Endothelial cell of umbilical vein (primary cell): ENCODE data around the gene GTF3C4. TPM values are rescaled to one million over a fixed set of nuclear protein-coding genes. Genes with fewer than 3 reads are reported as not detected.

Source experiments
- BruUV-seq: library from RNA; stranded (reverse); fragments of 400-500 nt; replicated peaks from 2 replicates; lab custom pipeline; 2021; lab: Mats Ljungman, UMichigan
- CTCF ChIA-PET: fragments of 300-600, 350-600 bp; sonication (Branson Sonifier 250); formaldehyde crosslinking; loops from one replicate; lab custom pipeline; 2021; ENCODE audit warnings: antibody characterized with exemption, inconsistent platforms; lab: Charles Lee
- POLR2A ChIA-PET: fragments of 300-600, 350-600 bp; sonication (Branson Sonifier 250); formaldehyde crosslinking; loops from one replicate; lab custom pipeline; 2021; ENCODE audit warnings: antibody characterized with exemption, inconsistent platforms; lab: Charles Lee
- DNase-seq: peaks from one replicate; pipeline ENCODE4 v3.0.0-alpha.2; 2011; ENCODE audit warnings: low read depth, low spot score
- FAIRE-seq: peaks from 2 replicates; lab custom pipeline; 2011; peaks lifted over from hg19 to GRCh38; lab: Jason Lieb, UNC
- H2AFZ ChIP-seq: 2 replicates; pipeline ENCODE4 v1.6.0; 2012; ENCODE audit warnings: low read depth, low read length, control low read depth, inconsistent platforms
- H3K27ac ChIP-seq: 2 replicates; pipeline ENCODE4 v1.5.1; 2011; ENCODE audit warnings: low read depth, mild to moderate bottlenecking, control low read depth, low read length, moderate library complexity; ENCODE audit not compliant: insufficient read depth
- H3K27me3 ChIP-seq, 2 experiments: 2 replicates each; pipeline versions ENCODE4 v1.6.0 to v1.6.1; 2011; ENCODE audit warnings: low read length in 2 of 2, mixed read lengths in 1 of 2; ENCODE audit not compliant: control insufficient read depth in 2 of 2, insufficient read depth in 2 of 2
- H3K36me3 ChIP-seq, 2 experiments: 2 replicates in 1 of 2; 3 replicates in 1 of 2; pipeline ENCODE4 v1.5.1; 2011; ENCODE audit warnings: low read length in 2 of 2, mild to moderate bottlenecking in 1 of 2, moderate library complexity in 1 of 2; ENCODE audit not compliant: control insufficient read depth in 2 of 2, insufficient read depth in 2 of 2; ENCODE audit errors: extremely low read depth in 1 of 2
- H3K4me1 ChIP-seq: 3 replicates; pipeline ENCODE4 v1.5.1; 2011; ENCODE audit warnings: mild to moderate bottlenecking, low read length; ENCODE audit not compliant: control insufficient read depth, insufficient read depth; ENCODE audit errors: extremely low read depth
- H3K4me2 ChIP-seq: 2 replicates; pipeline ENCODE4 v1.6.1; 2011; ENCODE audit warnings: low read length, control low read depth, mixed read lengths; ENCODE audit not compliant: insufficient read depth
- H3K4me3 ChIP-seq, 3 experiments: fragments of 200-600 bp in 1 of 3; sonication (generic), shearing (Covaris generic) in 1 of 3; replicated peaks in 1 of 3; 2 replicates each; pipeline ENCODE4 v1.5.1; 2011 to 2016; ENCODE audit warnings: control low read depth in 3 of 3, low read length in 3 of 3, mild to moderate bottlenecking in 2 of 3, inconsistent platforms in 1 of 3, low read depth in 1 of 3, moderate library complexity in 1 of 3; ENCODE audit not compliant: insufficient read depth in 1 of 3
- H3K79me2 ChIP-seq: 2 replicates; pipeline ENCODE4 v1.6.0; 2012; ENCODE audit warnings: low read length, inconsistent platforms; ENCODE audit not compliant: control insufficient read depth, insufficient read depth
- H3K9ac ChIP-seq: replicated peaks from 2 replicates; pipeline ENCODE3; 2011; ENCODE audit warnings: low read length, control low read depth; ENCODE audit not compliant: insufficient read depth; ENCODE audit errors: extremely low read depth
- H3K9me1 ChIP-seq: replicated peaks from 3 replicates; pipeline ENCODE4 v1.6.0; 2011; ENCODE audit warnings: mild to moderate bottlenecking, low read length; ENCODE audit not compliant: control insufficient read depth, insufficient read depth; ENCODE audit errors: extremely low read depth
- H3K9me3 ChIP-seq: replicated peaks from 2 replicates; pipeline ENCODE4 v1.5.1; 2012; ENCODE audit warnings: low read length, inconsistent platforms; ENCODE audit not compliant: control insufficient read depth, insufficient read depth
- H4K20me1 ChIP-seq: replicated peaks from 2 replicates; pipeline ENCODE3; 2011; ENCODE audit warnings: mild to moderate bottlenecking, low read length; ENCODE audit not compliant: control insufficient read depth, insufficient read depth; ENCODE audit errors: extremely low read depth
- EZH2 ChIP-seq: IDR thresholded peaks from 2 replicates; pipeline ENCODE4 v1.6.1; 2012; ENCODE audit warnings: borderline replicate concordance, low read depth, mild to moderate bottlenecking, moderate library complexity, low read length, inconsistent platforms; ENCODE audit not compliant: severe bottlenecking
- FOS ChIP-seq: IDR thresholded peaks from 2 replicates; pipeline ENCODE4 v1.6.1; 2011; ENCODE audit warnings: mild to moderate bottlenecking, low read length, moderate library complexity, borderline replicate concordance; ENCODE audit not compliant: insufficient read depth
- GATA2 ChIP-seq: IDR thresholded peaks from 2 replicates; pipeline ENCODE4 v1.7.0; 2011; ENCODE audit warnings: low read depth, mild to moderate bottlenecking, moderate library complexity, mixed read lengths, low read length; ENCODE audit not compliant: insufficient read length, insufficient read depth
- JUN ChIP-seq: IDR thresholded peaks from 2 replicates; pipeline ENCODE4 v1.6.1; 2011; ENCODE audit warnings: borderline replicate concordance, low read depth; ENCODE audit not compliant: insufficient read length, insufficient read depth
- MAX ChIP-seq: IDR thresholded peaks from 2 replicates; pipeline ENCODE4 v1.6.1; 2011; ENCODE audit not compliant: insufficient read depth, insufficient read length
- MYC ChIP-seq: IDR thresholded peaks from one replicate; pipeline ENCODE4 v1.6.1; 2011; ENCODE audit warnings: mild to moderate bottlenecking, low read depth, low read length
- POLR2A ChIP-seq: IDR thresholded peaks from 2 replicates; pipeline ENCODE4 v1.6.1; 2012; ENCODE audit warnings: low read depth, mild to moderate bottlenecking, control low read depth, low read length
- POLR2AphosphoS5 ChIP-seq: IDR thresholded peaks from 2 replicates; pipeline ENCODE4 v1.6.1; 2012; ENCODE audit warnings: low read depth, mild to moderate bottlenecking, control low read depth, low read length, moderate library complexity; ENCODE audit not compliant: insufficient read depth
- dilution Hi-C: fragments of 300-500 bp; cut with MboI; formaldehyde crosslinking; loops from one replicate; pipeline ENCODE4 v1.15.0; 2019; ENCODE audit warnings: low sequenced_read_pairs; ENCODE audit not compliant: extremely low pct_ligation_motif_present
- intact Hi-C: fragments of 100-400 bp; cut with micrococcal nuclease; formaldehyde crosslinking; loops from one replicate; pipeline ENCODE4 v1.10.0; 2022
- polyA plus RNA-seq, 4 experiments: library from polyadenylated mRNA; depleted of rRNA in 3 of 4; stranded (reverse) in 3 of 4; unstranded in 1 of 4; fragments of >200 nt; gene quantifications; 2 replicates each; pipeline versions ENCODE4 v1.2.1 to v1.2.3, GENCODE V29; 2011 to 2012; ENCODE audit warnings: missing spikeins in 1 of 4
- total RNA-seq: library from RNA; stranded (reverse); gene quantifications from 2 replicates; pipeline ENCODE4 v1.2.3, GENCODE V29; 2021
- TF ChIP-seq, protein P1 (sequence below), 2 donors: IDR thresholded peaks; 1 replicate in 1 of 2; 2 replicates in 1 of 2; pipeline ENCODE4 v1.5.1; 2011; ENCODE audit warnings: low read length in 2 of 2, mild to moderate bottlenecking in 2 of 2, moderate library complexity in 2 of 2, control low read depth in 1 of 2, inconsistent platforms in 1 of 2, low read depth in 1 of 2; ENCODE audit not compliant: insufficient read depth in 1 of 2; ENCODE audit errors: extremely low read depth in 1 of 2

The GTF3C4 gene
- total and polyA plus RNA-seq, 2 donors (not counting 3 experiments of a cell fraction or from before 2014, with no cell fraction given): 3.3 to 19.2 TPM

DNA sequence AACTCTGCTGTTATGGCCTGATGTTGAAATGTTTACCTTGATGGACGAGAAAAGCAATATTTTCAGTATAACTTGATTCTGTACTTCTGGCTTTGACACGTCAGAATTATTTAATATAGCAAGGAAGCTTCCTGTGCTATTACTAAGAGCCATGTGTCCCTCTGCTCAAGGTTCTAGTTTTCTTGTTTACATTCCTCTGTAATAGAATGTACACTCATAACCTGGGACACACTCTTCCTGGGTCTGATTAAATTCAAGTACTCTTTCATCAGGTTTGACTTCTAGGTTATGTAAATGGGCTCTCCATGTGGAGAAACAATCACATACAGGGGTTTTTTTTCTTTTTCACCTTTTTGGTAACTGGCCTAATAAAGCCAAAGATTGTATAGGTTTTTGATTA, 33.1 kb downstream of the GTF3C4 start:
- DNase-seq: no peak
- Histone ChIP-seq H3K27me3 (no peaks in the 10 kb centered on the region), H3K4me2 (no peak overlapping the region), H3K4me3 (no peak overlapping the region), H3K36me3 (no peaks in the 10 kb centered on the region), H2AFZ (no peak overlapping the region), H3K9ac (no peak overlapping the region), H4K20me1 (no peaks in the 10 kb centered on the region), H3K27ac (no peak overlapping the region), H3K9me3 (no peaks in the 10 kb centered on the region), H3K79me2 (no peaks in the 10 kb centered on the region), H3K4me1 (no peaks in the 10 kb centered on the region), H3K9me1 (no peaks in the 10 kb centered on the region)
- dilution Hi-C loops (no loop called here), intact Hi-C loops (no loop called here)
- POLR2A ChIA-PET: no interaction called here
- CTCF ChIA-PET: interaction anchor here (0.9 to 1.1 kb wide), 3 partner anchors 12 to 66 kb away, joined by 3 to 4 read pairs (median 3); no protein-coding TSS in a partner anchor
- no peak for FAIRE-seq
- no peak for TF ChIP-seq GATA2
- TF ChIP-seq FOS: no peak
- no peak for TF ChIP-seq MAX
- TF ChIP-seq, protein P1, sequence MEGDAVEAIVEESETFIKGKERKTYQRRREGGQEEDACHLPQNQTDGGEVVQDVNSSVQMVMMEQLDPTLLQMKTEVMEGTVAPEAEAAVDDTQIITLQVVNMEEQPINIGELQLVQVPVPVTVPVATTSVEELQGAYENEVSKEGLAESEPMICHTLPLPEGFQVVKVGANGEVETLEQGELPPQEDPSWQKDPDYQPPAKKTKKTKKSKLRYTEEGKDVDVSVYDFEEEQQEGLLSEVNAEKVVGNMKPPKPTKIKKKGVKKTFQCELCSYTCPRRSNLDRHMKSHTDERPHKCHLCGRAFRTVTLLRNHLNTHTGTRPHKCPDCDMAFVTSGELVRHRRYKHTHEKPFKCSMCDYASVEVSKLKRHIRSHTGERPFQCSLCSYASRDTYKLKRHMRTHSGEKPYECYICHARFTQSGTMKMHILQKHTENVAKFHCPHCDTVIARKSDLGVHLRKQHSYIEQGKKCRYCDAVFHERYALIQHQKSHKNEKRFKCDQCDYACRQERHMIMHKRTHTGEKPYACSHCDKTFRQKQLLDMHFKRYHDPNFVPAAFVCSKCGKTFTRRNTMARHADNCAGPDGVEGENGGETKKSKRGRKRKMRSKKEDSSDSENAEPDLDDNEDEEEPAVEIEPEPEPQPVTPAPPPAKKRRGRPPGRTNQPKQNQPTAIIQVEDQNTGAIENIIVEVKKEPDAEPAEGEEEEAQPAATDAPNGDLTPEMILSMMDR (IDR thresholded peaks at IDR 0.05; ENCODE audit: extremely low read depth in 1 of 2, insufficient read depth in 1 of 2, low read depth in 1 of 2, low read length in 2 of 2): no peak
- TF ChIP-seq POLR2A: no peak
- no peak for TF ChIP-seq POLR2AphosphoS5
- no peak for TF ChIP-seq EZH2
- no peak for TF ChIP-seq MYC
- TF ChIP-seq JUN: no peak
- no TSS peak for BruUV-seq
